ENCODE results near the gene ELF5. TPM values are rescaled to one million over a fixed set of nuclear protein-coding genes. Genes with fewer than 3 reads are reported as not detected.

Gene ELF5
- total and polyA plus RNA-seq, 2 of the 8 experiments (the other 6 are each of a cell fraction or from before 2014, with no cell fraction given): not detected

GRCh38 chr11:34523053-34523452 lies 9.5 kb upstream of the ELF5 start (continued):
- TF ChIP-seq, protein P1, sequence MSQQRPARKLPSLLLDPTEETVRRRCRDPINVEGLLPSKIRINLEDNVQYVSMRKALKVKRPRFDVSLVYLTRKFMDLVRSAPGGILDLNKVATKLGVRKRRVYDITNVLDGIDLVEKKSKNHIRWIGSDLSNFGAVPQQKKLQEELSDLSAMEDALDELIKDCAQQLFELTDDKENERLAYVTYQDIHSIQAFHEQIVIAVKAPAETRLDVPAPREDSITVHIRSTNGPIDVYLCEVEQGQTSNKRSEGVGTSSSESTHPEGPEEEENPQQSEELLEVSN (IDR thresholded peaks at IDR 0.05): no peak
- TF ChIP-seq BRCA1 (IDR thresholded peaks at IDR 0.05; ENCODE audit: low read depth, low read length) (no peak), KDM1A (IDR thresholded peaks at IDR 0.05; ENCODE audit: borderline replicate concordance, low read length) (no peak), RFX5 (IDR thresholded peaks at IDR 0.05; ENCODE audit: borderline replicate concordance, low read depth, low read length) (no peak), SP2 (IDR thresholded peaks at IDR 0.05; ENCODE audit: low read length) (no peak), YY1 (IDR thresholded peaks at IDR 0.05; ENCODE audit: low read depth, low read length) (no peak), CBX8 (IDR thresholded peaks at IDR 0.05; ENCODE audit: borderline replicate concordance, low read depth, low read length) (no peak)
- TF ChIP-seq, protein P2, sequence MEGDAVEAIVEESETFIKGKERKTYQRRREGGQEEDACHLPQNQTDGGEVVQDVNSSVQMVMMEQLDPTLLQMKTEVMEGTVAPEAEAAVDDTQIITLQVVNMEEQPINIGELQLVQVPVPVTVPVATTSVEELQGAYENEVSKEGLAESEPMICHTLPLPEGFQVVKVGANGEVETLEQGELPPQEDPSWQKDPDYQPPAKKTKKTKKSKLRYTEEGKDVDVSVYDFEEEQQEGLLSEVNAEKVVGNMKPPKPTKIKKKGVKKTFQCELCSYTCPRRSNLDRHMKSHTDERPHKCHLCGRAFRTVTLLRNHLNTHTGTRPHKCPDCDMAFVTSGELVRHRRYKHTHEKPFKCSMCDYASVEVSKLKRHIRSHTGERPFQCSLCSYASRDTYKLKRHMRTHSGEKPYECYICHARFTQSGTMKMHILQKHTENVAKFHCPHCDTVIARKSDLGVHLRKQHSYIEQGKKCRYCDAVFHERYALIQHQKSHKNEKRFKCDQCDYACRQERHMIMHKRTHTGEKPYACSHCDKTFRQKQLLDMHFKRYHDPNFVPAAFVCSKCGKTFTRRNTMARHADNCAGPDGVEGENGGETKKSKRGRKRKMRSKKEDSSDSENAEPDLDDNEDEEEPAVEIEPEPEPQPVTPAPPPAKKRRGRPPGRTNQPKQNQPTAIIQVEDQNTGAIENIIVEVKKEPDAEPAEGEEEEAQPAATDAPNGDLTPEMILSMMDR (IDR thresholded peaks at IDR 0.05; ENCODE audit: control extremely low read depth in 1 of 3, insufficient read depth in 1 of 3, low read depth in 1 of 3, low read length in 3 of 3): no peak

All from H1 (cell line).